SK-N-MC (cell line): Measurements from ENCODE around the gene MAP7.

Source experiments
- EZH2 ChIP-seq: fragments of 200-600 bp; sonication (generic); IDR thresholded peaks from one replicate; pipeline ENCODE4 v1.6.1; 2017; ENCODE audit warnings: antibody characterized with exemption
- POLR2AphosphoS5 ChIP-seq: IDR thresholded peaks from 2 replicates; pipeline ENCODE4 v1.6.1; 2012; ENCODE audit warnings: mild to moderate bottlenecking, low read depth, low read length, borderline replicate concordance

- TF ChIP-seq EZH2: no peak
- no peak for TF ChIP-seq POLR2AphosphoS5
Measured at GRCh38 chr6:136477548-136477947, 72.7 kb downstream of the MAP7 start.
